Gastroesophageal sphincter (tissue), 3 donors: ENCODE data around the gene RLN3.

ENCODE experiments used
- CTCF ChIP-seq, 4 experiments: fragments of 200-600 bp in 2 of 4; fragments of 450-650 bp in 2 of 4; sonication (generic) in 1 of 4; IDR thresholded peaks; one replicate each; pipeline ENCODE4 v1.5.1; 2017 to 2019; ENCODE audit warnings: antibody characterized with exemption in 4 of 4, mild to moderate bottlenecking in 2 of 4, moderate library complexity in 2 of 4
- POLR2A ChIP-seq, 2 donors: fragments of 450-650 bp; IDR thresholded peaks; one replicate each; pipeline ENCODE4 v1.6.1; 2017; ENCODE audit warnings: antibody characterized with exemption in 2 of 2, mild to moderate bottlenecking in 2 of 2, moderate library complexity in 1 of 2
- POLR2AphosphoS5 ChIP-seq: sonication (generic); formaldehyde crosslinking; IDR thresholded peaks from one replicate; pipeline ENCODE4 v1.6.1; 2017; ENCODE audit warnings: antibody characterized with exemption

DNA sequence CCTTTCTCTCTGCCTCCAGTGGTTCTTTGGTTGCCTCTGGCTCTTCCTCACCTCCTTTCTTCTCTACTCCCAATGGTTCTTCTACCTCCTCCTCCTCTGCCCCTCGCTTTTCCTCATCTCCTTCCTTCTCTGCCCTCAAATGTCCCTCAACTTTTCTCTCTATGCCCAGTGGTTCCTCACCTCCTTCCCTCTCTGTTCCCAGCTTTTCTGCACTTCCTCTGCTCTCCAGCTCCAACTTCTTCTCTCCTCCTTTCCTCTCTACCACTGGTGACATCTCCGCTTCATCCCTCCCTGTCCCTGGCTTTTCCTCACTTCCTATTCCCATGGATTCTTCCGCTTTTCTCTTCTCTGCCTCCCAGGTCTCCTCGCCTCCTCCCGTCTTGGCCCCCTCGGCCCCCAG, 26.2 kb downstream of the RLN3 start:
- TF ChIP-seq CTCF (IDR thresholded peaks at IDR 0.05) (no peak), POLR2AphosphoS5 (no peak), POLR2A (IDR thresholded peaks at IDR 0.05) (no peak)
